IPS-NIHi7 (cell line): Measurements from ENCODE around the gene SLCO2A1.

ENCODE experiments used
- DNase-seq: peaks from one replicate; pipeline ENCODE4 v3.0.0; 2012; ENCODE audit warnings: mixed read lengths; ENCODE audit errors: extremely low spot score

The SLCO2A1 gene

GRCh38 chr3:133949438-133949837 lies 80.3 kb downstream of the SLCO2A1 start:
- peak; percentile 65 for DNase-seq

- no peak for DNase-seq
These were observed 80.7 kb downstream of the SLCO2A1 start for GRCh38 chr3:133948996-133949395.

- DNase-seq = no peak
These were observed 81.5 kb downstream of the SLCO2A1 start for GRCh38 chr3:133948131-133948810.

GRCh38 chr3:133945381-133946095 lies 84.2 kb downstream of the SLCO2A1 start:
- DNase-seq = no peak

GRCh38 chr3:133944641-133945380 lies 84.9 kb downstream of the SLCO2A1 start:
- DNase-seq = no peak

- DNase-seq = no peak
These were observed 85.5 kb downstream of the SLCO2A1 start for GRCh38 chr3:133944181-133944580.

- no peak for DNase-seq
These were observed 86.0 kb downstream of the SLCO2A1 start for GRCh38 chr3:133943639-133944141.

- no peak for DNase-seq
These were observed 86.6 kb downstream of the SLCO2A1 start for GRCh38 chr3:133943031-133943535.

GRCh38 chr3:133941415-133941821 lies 88.3 kb downstream of the SLCO2A1 start:
- DNase-seq = peak; percentile 57

GRCh38 chr3:133940536-133940935 lies 89.2 kb downstream of the SLCO2A1 start:
- no peak for DNase-seq

- no peak for DNase-seq
These were observed 90.3 kb downstream of the SLCO2A1 start for GRCh38 chr3:133939463-133939835.

- no peak for DNase-seq
These were observed 90.8 kb downstream of the SLCO2A1 start for GRCh38 chr3:133938770-133939462.

GRCh38 chr3:133937756-133938601 lies 91.7 kb downstream of the SLCO2A1 start:
- DNase-seq = no peak

GRCh38 chr3:133937061-133937686 lies 92.6 kb downstream of the SLCO2A1 start:
- DNase-seq = no peak

- no peak for DNase-seq
These were observed 93.6 kb downstream of the SLCO2A1 start for GRCh38 chr3:133935843-133936769.

- no peak for DNase-seq
These were observed 94.5 kb downstream of the SLCO2A1 start for GRCh38 chr3:133934996-133935842.

- DNase-seq = no peak
These were observed 95.4 kb downstream of the SLCO2A1 start for GRCh38 chr3:133934073-133934970.
